DMS53 (cell line): ENCODE data around the gene CLHC1.
"Not testable (repeated sequence)": the region's sequence is repeated elsewhere in the genome, so short reads cannot be mapped to it uniquely, and the experiment has no call there.

Experiments used
- DNase-seq: peaks from one replicate; lab custom pipeline; 2025; lab: John Stamatoyannopoulos, UW

CLHC1 gene

GRCh38 chr2:55153584-55154299 lies 78.4 kb downstream of the CLHC1 start:
- DNase-seq: no peak

GRCh38 chr2:55152475-55153412 lies 79.3 kb downstream of the CLHC1 start:
- no peak for DNase-seq

GRCh38 chr2:55151733-55152433 lies 80.2 kb downstream of the CLHC1 start:
- no peak for DNase-seq

- no peak for DNase-seq
Observed at GRCh38 chr2:55150834-55151233, 81.3 kb downstream of the CLHC1 start.

GRCh38 chr2:55148269-55148668 lies 83.8 kb downstream of the CLHC1 start:
- DNase-seq: peak; percentile 77

- no peak for DNase-seq
Observed at GRCh38 chr2:55147531-55147930, 84.6 kb downstream of the CLHC1 start.

- DNase-seq: no peak
Observed at GRCh38 chr2:55147041-55147440, 85.1 kb downstream of the CLHC1 start.

- DNase-seq: no peak
Observed at GRCh38 chr2:55146263-55146662, 85.8 kb downstream of the CLHC1 start.

GRCh38 chr2:55144922-55145820 lies 86.9 kb downstream of the CLHC1 start:
- DNase-seq: no peak

GRCh38 chr2:55143706-55144105 lies 88.4 kb downstream of the CLHC1 start:
- DNase-seq: not testable (repeated sequence)

- no peak for DNase-seq
Observed at GRCh38 chr2:55142518-55142917, 89.6 kb downstream of the CLHC1 start.

- DNase-seq: peak; percentile 78
Observed at GRCh38 chr2:55141572-55142413, 90.3 kb downstream of the CLHC1 start.

- peak; percentile 31 for DNase-seq
Observed at GRCh38 chr2:55140316-55141219, 91.5 kb downstream of the CLHC1 start.

GRCh38 chr2:55139305-55139704 lies 92.8 kb downstream of the CLHC1 start:
- no peak for DNase-seq

- DNase-seq: no peak
Observed at GRCh38 chr2:55138882-55139229, 93.2 kb downstream of the CLHC1 start.

GRCh38 chr2:55138014-55138881 lies 93.8 kb downstream of the CLHC1 start:
- DNase-seq: no peak

- DNase-seq: no peak
Observed at GRCh38 chr2:55137024-55137958, 94.8 kb downstream of the CLHC1 start.
